Measurements from ENCODE around the gene ROMO1.

The ROMO1 gene

GRCh38 chr20:35661053-35661452 lies 38.2 kb upstream of the ROMO1 start:
- Histone ChIP-seq H3K4me1 (ENCODE audit: control insufficient read depth in 5 of 5, insufficient read depth in 5 of 5, low read length in 5 of 5) (peaks cover 2 to 59% (median 48%) of the 10 kb centered on the region in 5 donors), H3K9ac (ENCODE audit: low read length in 5 of 5) (peak overlapping the region in 1 of 5 donors; percentile 42)

DNA sequence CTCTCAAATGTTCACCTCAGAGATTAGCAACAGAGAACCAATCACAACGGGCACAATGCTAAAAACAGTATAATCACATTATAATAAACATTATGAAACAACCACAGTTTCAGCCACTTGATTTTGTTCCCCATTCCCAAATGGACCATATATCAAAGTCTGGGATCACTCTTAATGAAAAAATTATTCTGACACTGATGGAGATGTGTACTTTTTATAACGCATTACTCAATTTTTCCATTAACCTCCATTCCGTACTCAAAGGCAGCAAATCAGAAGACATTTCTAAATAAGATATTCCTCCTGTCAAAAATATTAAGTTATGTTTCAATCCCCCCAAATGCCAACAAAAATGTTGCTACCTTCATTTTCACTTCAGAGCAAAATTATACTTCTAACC lies 37.3 kb upstream of the ROMO1 start:
- H3K9me3 ChIP-seq (ENCODE audit: control insufficient read depth in 5 of 5, low read length in 5 of 5), result no peaks in the 10 kb centered on the region
- H3K4me3 ChIP-seq (ENCODE audit: low read depth in 1 of 5, low read length in 5 of 5), result peak overlapping the region in 3 of 5 donors; percentile 10 to 100 (median 99)
- peak overlapping the region in 2 of 5 donors; percentile 94 to 100 for H3K9ac ChIP-seq (ENCODE audit: low read length in 5 of 5)
- H3K27me3 ChIP-seq (ENCODE audit: control insufficient read depth in 5 of 5, insufficient read depth in 4 of 5, low read length in 5 of 5), result no peaks in the 10 kb centered on the region
- peaks cover 2 to 59% (median 48%) of the 10 kb centered on the region in 5 donors for H3K4me1 ChIP-seq (ENCODE audit: control insufficient read depth in 5 of 5, insufficient read depth in 5 of 5, low read length in 5 of 5)
- H3K36me3 ChIP-seq (ENCODE audit: control insufficient read depth in 5 of 5, insufficient read depth in 5 of 5, low read length in 5 of 5), result no peaks in the 10 kb centered on the region
- H3K27ac ChIP-seq (ENCODE audit: low read depth, low read length), result peak overlapping the region; percentile 97

More at GRCh38 chr20:35661053-35661452, 38.2 kb upstream of the ROMO1 start:
- Histone ChIP-seq H3K27me3 (ENCODE audit: control insufficient read depth in 5 of 5, insufficient read depth in 4 of 5, low read length in 5 of 5) (no peaks in the 10 kb centered on the region), H3K9me3 (ENCODE audit: control insufficient read depth in 5 of 5, low read length in 5 of 5) (no peaks in the 10 kb centered on the region), H3K36me3 (ENCODE audit: control insufficient read depth in 5 of 5, insufficient read depth in 5 of 5, low read length in 5 of 5) (no peaks in the 10 kb centered on the region), H3K4me3 (ENCODE audit: low read depth in 1 of 5, low read length in 5 of 5) (no peak overlapping the region), H3K27ac (ENCODE audit: low read depth, low read length) (peak overlapping the region; percentile 1)

GRCh38 chr20:35662551-35662950 lies 36.7 kb upstream of the ROMO1 start:
- H3K9ac ChIP-seq (ENCODE audit: low read length in 5 of 5), result peak overlapping the region in 4 of 5 donors; percentile 1 to 100 (median 97)
- H3K27me3 ChIP-seq (ENCODE audit: control insufficient read depth in 5 of 5, insufficient read depth in 4 of 5, low read length in 5 of 5), result no peaks in the 10 kb centered on the region
- H3K4me1 ChIP-seq (ENCODE audit: control insufficient read depth in 5 of 5, insufficient read depth in 5 of 5, low read length in 5 of 5), result peaks cover 2 to 55% (median 48%) of the 10 kb centered on the region in 5 donors
- H3K27ac ChIP-seq (ENCODE audit: low read depth, low read length), result peak overlapping the region; percentile 97
- no peaks in the 10 kb centered on the region for H3K36me3 ChIP-seq (ENCODE audit: control insufficient read depth in 5 of 5, insufficient read depth in 5 of 5, low read length in 5 of 5)
- peak overlapping the region in 4 of 5 donors; percentile 31 to 100 (median 99) for H3K4me3 ChIP-seq (ENCODE audit: low read depth in 1 of 5, low read length in 5 of 5)
- no peaks in the 10 kb centered on the region for H3K9me3 ChIP-seq (ENCODE audit: control insufficient read depth in 5 of 5, low read length in 5 of 5)

GRCh38 chr20:35663516-35664465 lies 35.4 kb upstream of the ROMO1 start:
- Histone ChIP-seq H3K9me3 (ENCODE audit: control insufficient read depth in 5 of 5, low read length in 5 of 5) (no peaks in the 10 kb centered on the region), H3K4me3 (ENCODE audit: low read depth in 1 of 5, low read length in 5 of 5) (peak overlapping the region; percentile 90 to 100 (median 99)), H3K36me3 (ENCODE audit: control insufficient read depth in 5 of 5, insufficient read depth in 5 of 5, low read length in 5 of 5) (peaks cover under 1 to 7% (median 5%) of the 10 kb centered on the region in 5 donors), H3K27me3 (ENCODE audit: control insufficient read depth in 5 of 5, insufficient read depth in 4 of 5, low read length in 5 of 5) (no peaks in the 10 kb centered on the region), H3K4me1 (ENCODE audit: control insufficient read depth in 5 of 5, insufficient read depth in 5 of 5, low read length in 5 of 5) (peaks cover 2 to 53% (median 45%) of the 10 kb centered on the region in 5 donors), H3K27ac (ENCODE audit: low read depth, low read length) (peak overlapping the region; percentile 97), H3K9ac (ENCODE audit: low read length in 5 of 5) (peak overlapping the region; percentile 94 to 100 (median 100))

GRCh38 chr20:35664466-35665206 lies 34.6 kb upstream of the ROMO1 start, which contains the start of the genes CPNE1 and RBM12:
TSS of gene CPNE1 (minus strand) at chr20:35664900. CDS start at chr20:35632923, 31,977 bp downstream.
TSS of gene RBM12 (minus strand) at chr20:35664900. CDS start at chr20:35655322, 9,578 bp downstream.
- H3K9me3 ChIP-seq (ENCODE audit: control insufficient read depth in 5 of 5, low read length in 5 of 5), result no peaks in the 10 kb centered on the region
- no peaks in the 10 kb centered on the region for H3K27me3 ChIP-seq (ENCODE audit: control insufficient read depth in 5 of 5, insufficient read depth in 4 of 5, low read length in 5 of 5)
- H3K36me3 ChIP-seq (ENCODE audit: control insufficient read depth in 5 of 5, insufficient read depth in 5 of 5, low read length in 5 of 5), result peaks cover 9 to 14% (median 13%) of the 10 kb centered on the region in 5 donors
- H3K4me3 ChIP-seq (ENCODE audit: low read depth in 1 of 5, low read length in 5 of 5), result peak within 1 kb of the TSS; percentile 90 to 100 (median 99)
- H3K9ac ChIP-seq (ENCODE audit: low read length in 5 of 5), result peak within 1 kb of the TSS; percentile 94 to 100 (median 100)
- peaks cover 2 to 48% (median 40%) of the 10 kb centered on the region in 5 donors for H3K4me1 ChIP-seq (ENCODE audit: control insufficient read depth in 5 of 5, insufficient read depth in 5 of 5, low read length in 5 of 5)
- peak within 1 kb of the TSS; percentile 97 for H3K27ac ChIP-seq (ENCODE audit: low read depth, low read length)

DNA sequence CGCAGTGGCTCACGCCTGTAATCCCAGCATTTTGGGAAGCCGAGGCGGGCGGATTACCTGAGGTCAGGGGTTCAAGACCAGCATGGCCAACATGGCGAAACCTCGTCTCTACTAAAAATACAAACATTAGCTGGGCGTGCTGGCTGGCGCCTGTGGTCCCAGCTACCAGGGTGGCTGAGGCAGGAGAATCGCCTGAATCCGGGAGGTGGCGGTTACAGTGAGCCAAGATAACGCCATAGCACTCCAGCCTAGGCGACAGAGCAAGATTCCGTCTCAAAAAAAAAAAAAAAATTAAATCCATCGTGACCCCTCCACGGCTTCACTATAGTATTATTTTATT lies 33.3 kb upstream of the ROMO1 start:
- Histone ChIP-seq H3K4me3 (ENCODE audit: low read depth in 1 of 5, low read length in 5 of 5) (no peak overlapping the region), H3K27me3 (ENCODE audit: control insufficient read depth in 5 of 5, insufficient read depth in 4 of 5, low read length in 5 of 5) (no peaks in the 10 kb centered on the region), H3K9ac (ENCODE audit: low read length in 5 of 5) (no peak overlapping the region), H3K4me1 (ENCODE audit: control insufficient read depth in 5 of 5, insufficient read depth in 5 of 5, low read length in 5 of 5) (peaks cover 2 to 36% (median 35%) of the 10 kb centered on the region in 5 donors), H3K27ac (ENCODE audit: low read depth, low read length) (no peak overlapping the region), H3K36me3 (ENCODE audit: control insufficient read depth in 5 of 5, insufficient read depth in 5 of 5, low read length in 5 of 5) (peaks cover 18 to 27% (median 24%) of the 10 kb centered on the region in 5 donors), H3K9me3 (ENCODE audit: control insufficient read depth in 5 of 5, low read length in 5 of 5) (no peaks in the 10 kb centered on the region)

- H3K27ac ChIP-seq (ENCODE audit: low read depth, low read length), result no peak overlapping the region
- peaks cover 28 to 60% (median 51%) of the 10 kb centered on the region in 5 donors for H3K36me3 ChIP-seq (ENCODE audit: control insufficient read depth in 5 of 5, insufficient read depth in 5 of 5, low read length in 5 of 5)
- H3K9ac ChIP-seq (ENCODE audit: low read length in 5 of 5), result no peak overlapping the region
Measured at GRCh38 chr20:35669221-35669620, 30.0 kb upstream of the ROMO1 start.

GRCh38 chr20:35669681-35670080 lies 29.5 kb upstream of the ROMO1 start:
- Histone ChIP-seq H3K9me3 (ENCODE audit: control insufficient read depth in 5 of 5, low read length in 5 of 5) (no peaks in the 10 kb centered on the region), H3K27me3 (ENCODE audit: control insufficient read depth in 5 of 5, insufficient read depth in 4 of 5, low read length in 5 of 5) (no peaks in the 10 kb centered on the region), H3K27ac (ENCODE audit: low read depth, low read length) (no peak overlapping the region), H3K4me3 (ENCODE audit: low read depth in 1 of 5, low read length in 5 of 5) (no peak overlapping the region), H3K36me3 (ENCODE audit: control insufficient read depth in 5 of 5, insufficient read depth in 5 of 5, low read length in 5 of 5) (peaks cover 33 to 64% (median 55%) of the 10 kb centered on the region in 5 donors), H3K9ac (ENCODE audit: low read length in 5 of 5) (no peak overlapping the region), H3K4me1 (ENCODE audit: control insufficient read depth in 5 of 5, insufficient read depth in 5 of 5, low read length in 5 of 5) (peaks cover 0 to 2% (median 0%) of the 10 kb centered on the region in 5 donors)

More at GRCh38 chr20:35669221-35669620, 30.0 kb upstream of the ROMO1 start:
- Histone ChIP-seq H3K27me3 (ENCODE audit: control insufficient read depth in 5 of 5, insufficient read depth in 4 of 5, low read length in 5 of 5) (no peaks in the 10 kb centered on the region), H3K4me3 (ENCODE audit: low read depth in 1 of 5, low read length in 5 of 5) (no peak overlapping the region), H3K4me1 (ENCODE audit: control insufficient read depth in 5 of 5, insufficient read depth in 5 of 5, low read length in 5 of 5) (peaks cover 0 to 3% (median 2%) of the 10 kb centered on the region in 5 donors), H3K9me3 (ENCODE audit: control insufficient read depth in 5 of 5, low read length in 5 of 5) (no peaks in the 10 kb centered on the region)

DNA sequence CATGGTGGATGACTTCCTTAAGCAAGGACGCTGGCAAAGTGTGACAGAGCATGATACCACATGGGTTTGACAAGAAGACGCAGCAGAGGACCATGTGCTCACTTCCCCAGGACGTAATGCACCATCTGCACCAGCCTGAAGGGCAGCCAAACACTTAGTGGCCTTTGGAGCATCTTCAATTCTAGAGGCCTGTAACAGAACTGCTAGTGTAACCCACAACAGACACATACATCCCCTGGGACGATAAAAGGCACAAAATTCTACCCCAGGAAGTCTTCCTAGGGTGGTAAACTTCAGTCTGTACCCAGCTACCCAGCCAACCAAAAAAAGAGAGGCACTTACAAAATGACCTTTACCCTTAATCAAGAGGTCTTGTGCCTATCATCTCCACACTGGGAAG lies 25.3 kb upstream of the ROMO1 start:
- Histone ChIP-seq H3K4me3 (ENCODE audit: low read depth in 1 of 5, low read length in 5 of 5) (no peak overlapping the region), H3K9me3 (ENCODE audit: control insufficient read depth in 5 of 5, low read length in 5 of 5) (no peaks in the 10 kb centered on the region), H3K9ac (ENCODE audit: low read length in 5 of 5) (no peak overlapping the region), H3K27ac (ENCODE audit: low read depth, low read length) (no peak overlapping the region), H3K27me3 (ENCODE audit: control insufficient read depth in 5 of 5, insufficient read depth in 4 of 5, low read length in 5 of 5) (no peaks in the 10 kb centered on the region), H3K4me1 (ENCODE audit: control insufficient read depth in 5 of 5, insufficient read depth in 5 of 5, low read length in 5 of 5) (no peaks in the 10 kb centered on the region), H3K36me3 (ENCODE audit: control insufficient read depth in 5 of 5, insufficient read depth in 5 of 5, low read length in 5 of 5) (peaks cover 25 to 72% (median 56%) of the 10 kb centered on the region in 5 donors)

Data from subcutaneous abdominal adipose tissue (tissue), 5 donors.